AG20443 (cell line): ENCODE data around the gene PCDHGA8.
"Not testable (repeated sequence)": the region's sequence is repeated elsewhere in the genome, so short reads cannot be mapped to it uniquely, and the experiment has no call there.

Source experiments
- DNase-seq: peaks from one replicate; pipeline ENCODE4 v3.0.0; 2012; ENCODE audit warnings: low spot score, mixed read lengths

PCDHGA8 gene

DNA sequence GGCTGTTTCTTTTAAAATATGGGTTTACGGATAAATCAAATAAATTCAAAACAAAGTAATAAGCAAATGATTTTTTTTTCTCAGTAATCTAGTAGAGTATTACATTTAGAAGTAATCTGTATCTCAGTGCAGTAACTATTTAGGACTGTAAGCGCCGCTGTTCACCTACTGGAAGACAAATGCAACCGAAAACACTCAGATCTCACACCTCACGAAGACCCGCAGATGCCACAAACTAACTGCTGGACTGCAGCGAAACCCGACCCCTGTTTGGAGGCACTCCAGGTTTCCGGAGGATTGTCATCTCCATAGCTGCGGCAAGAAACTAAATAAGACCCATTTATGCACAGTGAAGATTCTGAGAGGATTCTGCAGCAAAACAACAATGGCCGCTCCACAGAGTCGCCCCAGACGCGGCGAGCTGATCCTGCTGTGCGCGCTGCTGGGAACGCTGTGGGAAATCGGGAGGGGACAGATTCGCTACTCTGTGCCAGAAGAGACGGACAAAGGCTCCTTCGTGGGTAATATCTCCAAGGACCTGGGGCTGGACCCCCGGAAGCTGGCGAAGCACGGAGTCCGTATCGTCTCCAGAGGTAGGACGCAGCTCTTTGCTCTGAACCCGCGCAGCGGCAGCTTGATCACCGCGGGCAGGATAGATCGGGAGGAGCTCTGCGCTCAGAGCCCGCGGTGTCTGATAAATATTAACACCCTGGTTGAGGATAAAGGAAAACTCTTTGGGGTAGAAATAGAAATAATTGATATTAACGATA, at the start of gene PCDHGA8:
Gene PCDHGA8, plus strand, starts transcription at position 205 of the 770 bp plus-strand sequence. Its CDS starts 181 bp downstream, at position 386.
- DNase-seq = no peak

DNA sequence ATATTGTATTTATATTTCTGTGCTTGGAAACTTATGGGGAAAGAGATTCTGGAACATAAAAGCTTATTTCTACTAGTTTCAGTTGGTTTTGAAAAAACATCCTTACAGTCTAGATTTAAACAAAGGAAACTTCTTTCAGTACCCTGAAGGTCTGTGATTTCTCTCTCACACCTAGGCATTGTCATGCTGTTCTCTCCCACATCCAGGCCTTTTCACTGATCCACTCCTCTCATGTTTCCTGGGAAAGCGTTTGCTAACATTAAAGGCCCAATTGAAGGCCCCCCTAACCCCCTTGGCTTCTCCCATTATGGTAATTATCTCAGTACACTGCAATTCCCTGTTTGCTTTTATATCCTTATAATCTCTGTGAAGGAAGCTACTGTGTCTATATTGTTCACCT, 49.7 kb upstream of the PCDHGA8 start:
- DNase-seq = no peak

DNA sequence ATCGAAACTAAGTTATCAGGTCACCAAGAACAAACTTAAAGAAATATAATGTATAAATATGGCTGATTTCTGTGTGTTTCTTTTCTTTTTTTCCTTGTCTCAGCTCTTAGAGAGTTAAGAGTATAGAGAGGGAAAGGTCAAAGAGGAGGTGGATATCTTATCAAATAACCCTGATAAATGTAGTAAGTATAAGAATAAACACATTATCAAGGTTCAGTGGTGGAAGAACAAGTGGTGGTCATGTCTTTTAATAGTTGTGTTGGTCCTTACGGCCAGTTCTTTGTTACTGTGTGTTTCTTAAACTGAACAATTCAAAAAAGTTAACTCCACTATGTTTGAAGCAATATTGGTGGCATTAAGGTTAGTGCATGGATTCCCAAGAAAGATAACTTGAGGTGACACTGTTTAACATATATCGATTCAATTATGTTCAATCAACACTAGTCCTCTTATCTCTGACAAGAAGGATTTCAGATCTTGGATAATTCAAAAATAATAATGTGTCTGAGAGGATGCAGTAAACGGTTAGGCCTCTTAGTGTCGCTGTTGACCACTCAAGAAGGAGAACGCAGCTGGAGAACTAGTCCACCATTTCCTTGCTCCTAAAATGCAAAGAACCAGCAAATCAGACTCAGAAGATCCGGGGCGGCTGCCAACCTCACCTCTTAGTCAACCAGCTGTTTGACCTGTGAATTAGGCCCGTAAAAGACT, 49.0 kb upstream of the PCDHGA8 start, which contains the start of gene PCDHGA3:
Gene PCDHGA3, plus strand, starts transcription at position 588 of the 711 bp plus-strand sequence. CDS start 205 bp downstream, outside the sequence.
- DNase-seq = no peak

DNA sequence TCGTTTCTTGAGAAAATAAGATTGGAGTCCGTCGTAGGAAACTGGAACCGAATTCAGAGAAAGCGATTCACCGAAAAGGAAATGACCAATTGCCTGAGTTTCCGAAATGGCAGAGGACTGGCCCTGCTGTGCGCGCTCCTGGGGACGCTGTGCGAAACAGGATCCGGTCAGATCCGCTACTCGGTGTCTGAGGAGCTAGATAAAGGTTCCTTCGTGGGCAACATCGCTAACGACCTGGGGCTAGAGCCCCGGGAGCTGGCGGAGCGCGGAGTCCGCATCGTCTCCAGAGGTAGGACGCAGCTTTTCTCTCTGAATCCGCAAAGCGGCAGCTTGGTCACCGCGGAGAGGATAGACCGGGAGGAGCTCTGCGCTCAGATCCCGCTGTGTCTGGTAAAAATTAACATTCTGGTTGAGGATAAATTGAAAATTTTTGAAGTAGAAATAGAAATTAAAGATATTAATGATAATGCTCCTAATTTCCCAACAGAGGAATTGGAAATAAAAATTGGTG, 48.4 kb upstream of the PCDHGA8 start:
- no peak for DNase-seq

DNA sequence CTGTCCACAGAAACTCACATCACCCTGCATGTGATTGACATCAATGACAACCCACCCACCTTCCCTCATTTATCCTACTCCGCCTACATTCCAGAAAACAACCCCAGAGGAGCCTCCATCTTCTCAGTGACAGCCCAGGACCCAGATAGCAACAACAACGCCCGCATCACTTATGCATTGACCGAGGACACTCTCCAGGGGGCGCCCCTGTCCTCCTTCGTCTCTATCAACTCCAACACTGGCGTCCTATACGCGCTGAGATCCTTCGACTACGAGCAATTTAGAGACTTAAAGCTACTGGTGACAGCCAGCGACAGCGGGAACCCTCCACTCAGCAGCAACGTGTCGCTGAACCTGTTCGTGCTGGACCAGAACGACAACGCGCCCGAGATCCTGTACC, 47.1 kb upstream of the PCDHGA8 start:
- DNase-seq = no peak

DNA sequence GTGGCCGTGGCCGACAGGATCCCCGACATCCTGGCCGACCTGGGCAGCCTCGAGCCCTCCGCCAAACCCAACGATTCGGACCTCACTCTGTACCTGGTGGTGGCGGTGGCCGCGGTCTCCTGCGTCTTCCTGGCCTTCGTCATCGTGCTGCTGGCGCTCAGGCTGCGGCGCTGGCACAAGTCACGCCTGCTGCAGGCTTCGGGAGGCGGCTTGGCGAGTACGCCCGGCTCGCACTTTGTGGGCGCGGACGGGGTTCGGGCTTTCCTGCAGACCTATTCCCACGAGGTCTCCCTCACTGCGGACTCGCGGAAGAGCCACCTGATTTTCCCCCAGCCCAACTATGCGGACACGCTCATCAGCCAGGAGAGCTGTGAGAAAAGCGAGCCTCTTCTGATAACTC, 46.4 kb upstream of the PCDHGA8 start:
- not testable (repeated sequence) for DNase-seq

DNA sequence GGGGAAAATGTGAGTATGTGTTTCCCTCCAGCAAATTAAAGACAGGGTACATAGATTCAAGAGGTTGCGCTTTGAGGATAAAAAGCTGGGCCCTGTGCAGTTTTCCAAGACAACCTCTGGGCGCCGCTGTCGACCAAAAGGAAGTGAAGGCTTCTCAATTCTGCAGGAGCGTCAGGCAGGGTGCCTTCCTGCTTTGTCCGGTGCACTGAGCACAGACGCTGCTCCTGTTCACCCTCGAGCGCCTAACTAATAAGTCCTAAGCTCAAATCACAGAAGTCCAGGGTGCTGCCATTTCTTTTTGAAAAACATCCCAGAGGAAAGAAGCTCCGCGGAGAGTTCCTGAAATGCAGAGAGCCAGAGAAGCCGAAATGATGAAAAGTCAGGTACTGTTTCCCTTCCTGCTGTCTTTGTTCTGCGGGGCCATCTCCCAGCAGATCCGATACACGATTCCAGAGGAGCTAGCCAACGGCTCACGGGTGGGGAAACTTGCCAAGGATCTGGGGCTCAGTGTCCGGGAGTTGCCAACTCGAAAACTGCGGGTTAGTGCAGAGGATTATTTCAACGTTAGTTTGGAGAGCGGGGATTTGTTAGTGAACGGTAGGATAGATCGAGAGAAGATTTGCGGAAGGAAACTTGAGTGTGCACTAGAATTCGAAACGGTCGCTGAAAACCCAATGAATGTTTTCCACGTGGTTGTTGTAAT, 42.4 kb upstream of the PCDHGA8 start, which contains the start of gene PCDHGB1:
Gene PCDHGB1, plus strand, starts transcription at position 183 of the 703 bp plus-strand sequence. Its CDS starts 162 bp downstream, at position 345.
- peak; percentile 81 for DNase-seq

DNA sequence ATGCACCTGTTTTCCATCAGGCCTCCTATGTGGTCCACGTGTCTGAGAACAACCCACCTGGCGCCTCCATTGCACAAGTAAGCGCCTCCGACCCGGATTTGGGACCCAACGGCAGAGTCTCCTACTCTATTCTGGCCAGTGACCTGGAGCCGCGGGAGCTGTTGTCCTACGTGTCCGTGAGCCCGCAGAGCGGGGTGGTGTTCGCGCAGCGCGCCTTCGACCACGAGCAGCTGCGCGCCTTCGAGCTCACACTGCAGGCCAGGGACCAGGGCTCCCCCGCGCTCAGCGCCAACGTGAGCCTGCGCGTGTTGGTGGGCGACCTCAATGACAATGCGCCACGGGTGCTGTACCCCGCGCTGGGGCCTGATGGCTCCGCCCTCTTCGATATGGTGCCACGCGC, 40.8 kb upstream of the PCDHGA8 start:
- no peak for DNase-seq

DNA sequence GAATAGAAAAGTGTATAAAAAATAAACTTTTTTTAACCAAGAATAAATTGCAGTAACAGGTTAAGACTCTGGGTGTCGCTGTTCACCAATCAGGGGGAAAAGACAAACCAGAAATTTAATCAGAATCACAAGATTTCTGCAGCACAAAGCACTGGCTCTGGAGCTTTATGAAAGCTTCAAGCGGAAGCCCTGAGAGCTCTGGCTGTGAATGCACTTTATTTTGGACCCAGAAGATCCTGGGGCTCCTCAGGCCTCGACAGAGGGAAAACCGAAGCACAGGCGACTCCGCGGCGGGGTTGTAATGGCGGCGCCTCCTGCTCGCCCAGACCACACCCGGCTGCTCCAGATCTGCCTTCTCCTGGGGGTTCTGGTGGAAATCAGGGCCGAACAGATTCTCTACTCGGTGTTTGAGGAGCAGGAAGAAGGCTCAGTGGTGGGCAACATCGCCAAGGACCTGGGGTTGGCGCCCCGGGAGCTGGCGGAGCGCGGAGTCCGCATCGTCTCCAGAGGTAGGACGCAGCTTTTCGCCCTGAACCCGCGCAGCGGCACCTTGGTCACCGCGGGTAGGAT, 37.4 kb upstream of the PCDHGA8 start, which contains the start of gene PCDHGA4:
Gene PCDHGA4, plus strand, starts transcription at position 122 of the 570 bp plus-strand sequence. Its CDS starts 87 bp downstream, at position 209.
- no peak for DNase-seq

DNA sequence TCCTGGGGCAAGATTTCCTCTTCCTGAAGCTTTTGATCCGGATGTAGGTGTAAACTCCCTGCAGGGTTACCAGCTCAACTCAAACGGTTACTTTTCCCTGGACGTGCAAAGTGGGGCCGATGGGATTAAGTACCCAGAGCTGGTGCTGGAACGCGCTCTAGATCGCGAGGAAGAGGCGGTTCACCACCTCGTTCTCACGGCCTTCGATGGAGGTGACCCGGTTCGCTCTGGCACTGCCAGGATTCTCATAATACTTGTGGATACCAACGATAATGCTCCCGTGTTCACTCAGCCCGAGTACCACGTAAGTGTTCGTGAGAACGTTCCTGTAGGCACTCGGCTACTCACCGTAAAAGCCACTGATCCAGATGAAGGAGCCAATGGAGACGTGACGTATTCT, 36.8 kb upstream of the PCDHGA8 start:
- DNase-seq = no peak

DNA sequence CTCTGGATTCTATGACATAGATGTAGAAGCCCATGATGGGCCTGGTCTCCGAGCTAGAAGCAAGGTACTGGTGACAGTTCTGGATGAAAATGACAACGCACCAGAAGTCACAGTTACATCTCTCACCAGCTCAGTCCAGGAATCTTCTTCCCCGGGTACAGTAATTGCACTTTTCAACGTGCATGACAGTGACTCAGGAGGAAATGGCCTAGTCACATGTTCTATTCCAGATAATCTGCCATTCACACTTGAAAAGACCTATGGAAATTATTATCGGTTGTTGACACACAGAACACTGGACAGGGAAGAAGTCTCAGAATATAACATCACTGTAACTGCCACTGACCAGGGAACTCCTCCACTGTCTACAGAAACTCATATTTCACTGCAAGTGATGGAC, 36.3 kb upstream of the PCDHGA8 start:
- DNase-seq = no peak

DNA sequence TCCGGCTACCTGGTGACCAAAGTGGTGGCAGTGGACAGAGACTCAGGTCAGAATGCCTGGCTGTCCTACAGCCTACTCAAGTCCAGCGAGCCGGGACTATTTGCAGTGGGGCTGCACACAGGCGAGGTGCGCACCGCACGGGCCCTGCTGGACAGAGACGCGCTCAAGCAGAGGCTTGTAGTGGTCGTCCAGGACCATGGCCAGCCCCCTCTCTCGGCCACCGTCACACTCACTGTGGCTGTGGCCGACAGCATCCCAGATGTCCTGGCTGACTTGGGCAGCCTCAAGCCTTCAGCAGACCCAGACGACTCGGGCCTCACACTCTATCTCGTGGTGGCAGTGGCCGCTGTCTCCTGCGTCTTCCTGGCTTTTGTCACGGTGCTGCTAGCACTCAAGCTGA, 35.5 kb upstream of the PCDHGA8 start:
- no peak for DNase-seq

DNA sequence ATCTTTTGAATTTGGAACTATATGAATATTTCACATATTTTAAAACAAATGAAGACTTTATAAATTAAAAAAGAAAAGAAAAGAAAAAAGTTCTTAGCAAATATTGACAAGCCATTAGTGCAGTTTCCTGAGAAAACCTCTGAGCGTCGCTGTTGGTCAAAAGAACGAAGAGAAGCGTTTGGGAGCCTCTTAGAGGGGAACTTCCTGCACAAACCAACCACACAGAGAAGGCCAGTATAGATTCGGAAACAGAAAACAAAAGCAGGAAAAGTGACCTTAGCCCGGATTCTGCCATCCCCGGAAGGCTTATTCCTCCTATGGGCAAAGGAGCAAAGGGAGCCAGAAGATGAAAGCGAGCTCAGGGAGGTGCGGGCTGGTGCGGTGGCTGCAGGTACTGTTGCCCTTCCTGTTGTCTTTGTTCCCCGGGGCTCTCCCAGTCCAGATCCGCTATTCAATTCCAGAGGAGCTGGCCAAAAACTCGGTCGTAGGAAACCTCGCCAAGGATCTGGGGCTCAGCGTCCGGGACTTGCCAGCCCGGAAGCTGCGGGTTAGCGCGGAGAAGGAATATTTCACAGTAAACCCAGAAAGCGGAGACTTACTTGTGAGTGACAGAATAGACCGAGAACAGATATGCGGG, 32.5 kb upstream of the PCDHGA8 start, which contains the start of gene PCDHGB2:
Gene PCDHGB2, plus strand, starts transcription at position 205 of the 637 bp plus-strand sequence. Its CDS starts 142 bp downstream, at position 347.
- peak; percentile 27 for DNase-seq

DNA sequence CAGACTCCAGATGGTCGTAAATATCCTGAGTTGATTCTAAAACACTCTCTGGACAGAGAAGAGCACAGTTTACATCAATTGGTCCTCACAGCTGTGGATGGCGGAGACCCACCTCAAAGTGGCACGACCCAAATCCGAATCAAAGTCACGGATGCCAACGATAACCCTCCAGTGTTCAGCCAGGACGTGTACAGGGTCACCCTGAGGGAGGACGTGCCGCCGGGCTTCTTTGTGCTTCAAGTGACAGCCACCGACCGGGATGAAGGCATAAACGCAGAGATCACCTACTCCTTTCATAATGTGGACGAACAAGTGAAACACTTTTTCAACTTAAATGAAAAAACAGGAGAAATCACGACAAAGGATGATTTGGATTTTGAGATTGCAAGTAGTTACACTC, 31.7 kb upstream of the PCDHGA8 start:
- DNase-seq = no peak

DNA sequence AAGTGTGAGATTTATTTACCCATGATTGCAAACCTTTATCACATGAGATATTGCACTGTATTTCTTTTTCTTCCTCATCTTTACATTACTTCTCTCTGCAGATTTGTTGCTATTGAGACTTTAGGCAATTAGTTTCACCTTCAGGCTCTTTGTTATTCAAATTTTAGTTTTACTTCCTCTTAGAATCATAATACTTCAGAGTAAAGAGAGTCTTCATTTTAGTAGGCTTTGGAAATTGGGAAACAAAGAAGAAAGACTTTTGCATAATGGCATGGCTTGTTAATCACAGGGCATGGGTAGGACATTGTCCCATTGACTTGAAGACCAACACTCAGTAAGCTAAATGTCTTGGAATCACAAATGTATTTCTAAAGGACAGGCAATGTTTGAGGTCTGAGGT, 29.7 kb upstream of the PCDHGA8 start:
- no peak for DNase-seq

DNA sequence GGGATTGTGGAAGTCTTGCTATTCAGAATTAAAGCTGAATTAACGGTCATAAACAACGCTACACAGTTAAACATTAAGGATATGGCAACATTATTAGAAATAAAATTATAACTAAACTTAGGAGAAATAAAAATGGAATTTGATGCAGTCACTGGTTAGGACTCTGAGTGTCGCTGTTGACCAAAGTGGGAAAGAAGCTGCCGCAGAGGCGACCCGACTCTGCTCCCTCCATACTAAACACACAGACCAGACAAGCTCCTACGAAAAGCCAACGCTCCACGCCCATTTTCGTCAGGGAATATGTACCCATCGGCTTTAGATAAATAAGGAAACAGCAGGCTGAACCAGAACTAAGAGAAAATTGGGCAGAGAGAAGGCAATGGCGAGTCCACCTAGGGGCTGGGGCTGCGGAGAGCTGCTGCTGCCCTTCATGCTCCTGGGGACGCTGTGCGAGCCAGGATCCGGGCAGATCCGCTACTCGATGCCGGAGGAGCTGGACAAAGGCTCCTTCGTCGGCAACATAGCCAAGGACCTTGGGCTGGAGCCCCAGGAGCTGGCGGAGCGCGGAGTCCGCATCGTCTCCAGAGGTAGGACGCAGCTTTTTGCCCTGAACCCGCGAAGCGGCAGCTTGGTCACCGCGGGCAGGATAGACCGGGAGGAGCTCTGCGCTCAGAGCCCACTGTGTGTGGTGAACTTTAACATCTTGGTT, 28.3 kb upstream of the PCDHGA8 start, which contains the start of gene PCDHGA5:
Gene PCDHGA5, plus strand, starts transcription at position 211 of the 709 bp plus-strand sequence. Its CDS starts 169 bp downstream, at position 380.
- DNase-seq = peak; percentile 54

DNA sequence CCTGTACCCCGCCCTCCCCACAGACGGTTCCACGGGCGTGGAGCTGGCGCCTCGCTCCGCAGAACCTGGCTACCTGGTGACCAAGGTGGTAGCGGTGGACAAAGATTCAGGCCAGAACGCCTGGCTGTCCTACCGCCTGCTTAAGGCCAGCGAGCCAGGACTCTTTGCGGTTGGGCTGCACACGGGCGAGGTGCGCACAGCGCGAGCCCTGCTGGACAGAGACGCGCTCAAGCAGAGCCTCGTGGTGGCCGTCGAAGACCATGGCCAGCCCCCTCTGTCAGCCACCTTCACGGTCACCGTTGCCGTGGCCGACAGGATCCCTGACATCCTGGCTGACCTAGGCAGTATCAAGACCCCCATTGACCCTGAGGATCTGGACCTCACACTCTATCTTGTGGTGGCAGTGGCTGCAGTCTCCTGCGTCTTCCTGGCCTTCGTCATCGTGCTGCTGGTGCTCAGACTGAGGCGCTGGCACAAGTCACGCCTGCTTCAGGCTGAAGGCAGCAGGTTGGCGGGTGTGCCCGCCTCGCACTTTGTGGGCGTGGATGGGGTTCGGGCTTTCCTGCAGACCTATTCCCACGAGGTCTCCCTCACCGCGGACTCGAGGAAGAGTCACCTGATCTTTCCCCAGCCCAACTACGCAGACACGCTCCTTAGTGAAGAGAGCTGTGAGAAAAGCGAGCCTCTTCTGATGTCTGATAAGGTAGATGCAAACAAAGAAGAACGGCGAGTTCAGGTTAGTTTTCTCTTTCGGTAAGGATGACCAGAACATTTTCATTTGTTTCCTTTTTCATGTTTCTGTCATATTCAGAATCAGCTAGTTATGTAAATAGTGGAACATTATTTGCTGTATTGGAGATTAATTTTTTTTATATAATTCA, 26.2 kb upstream of the PCDHGA8 start:
- DNase-seq = no peak

DNA sequence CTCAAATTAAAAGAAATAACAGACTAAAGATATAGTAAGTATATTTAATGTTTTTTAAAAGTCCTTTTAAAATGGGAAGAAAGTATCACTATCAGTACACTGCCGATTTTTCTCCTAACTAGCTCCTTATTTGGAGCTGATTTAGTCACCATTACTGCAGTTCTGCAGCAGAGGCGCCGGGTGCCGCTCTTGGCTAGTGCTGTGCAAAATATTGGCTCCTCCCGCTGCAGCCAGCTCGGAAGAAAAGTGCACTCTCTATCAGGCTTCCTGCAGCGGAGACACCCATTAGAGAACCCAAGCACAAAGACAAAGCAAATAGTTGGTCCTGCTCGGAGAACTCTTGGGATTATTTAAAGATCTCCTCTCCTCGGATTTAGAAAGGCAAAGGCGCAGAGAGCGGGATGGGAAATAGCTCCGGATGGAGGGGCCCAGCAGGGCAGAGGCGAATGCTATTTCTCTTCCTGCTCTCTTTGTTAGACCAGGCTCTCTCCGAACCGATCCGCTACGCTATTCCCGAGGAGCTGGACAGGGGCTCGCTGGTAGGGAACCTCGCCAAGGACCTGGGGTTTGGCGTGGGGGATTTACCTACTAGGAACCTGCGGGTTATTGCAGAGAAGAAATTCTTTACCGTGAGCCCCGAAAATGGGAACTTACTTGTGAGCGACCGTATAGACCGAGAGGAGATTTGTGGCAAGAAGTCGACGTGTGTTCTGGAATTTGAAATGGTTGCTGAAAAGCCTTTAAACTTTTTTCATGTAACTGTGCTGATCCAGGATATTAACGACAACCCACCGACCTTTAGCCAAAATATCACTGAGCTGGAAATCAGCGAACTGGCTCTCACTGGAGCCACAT, 22.2 kb upstream of the PCDHGA8 start, which contains the start of gene PCDHGB3:
Gene PCDHGB3, plus strand, starts transcription at position 249 of the 855 bp plus-strand sequence. Its CDS starts 153 bp downstream, at position 402.
- peak; percentile 81 for DNase-seq
